GM12801 (cell line): Measurements from ENCODE around the gene MFAP2.

Source experiments
- TF ChIP-seq, protein P1 (sequence below): IDR thresholded peaks from one replicate; pipeline ENCODE4 v1.5.1; 2011; ENCODE audit warnings: control low read depth; ENCODE audit not compliant: insufficient read length; ENCODE audit errors: extremely low read depth

The MFAP2 gene

DNA sequence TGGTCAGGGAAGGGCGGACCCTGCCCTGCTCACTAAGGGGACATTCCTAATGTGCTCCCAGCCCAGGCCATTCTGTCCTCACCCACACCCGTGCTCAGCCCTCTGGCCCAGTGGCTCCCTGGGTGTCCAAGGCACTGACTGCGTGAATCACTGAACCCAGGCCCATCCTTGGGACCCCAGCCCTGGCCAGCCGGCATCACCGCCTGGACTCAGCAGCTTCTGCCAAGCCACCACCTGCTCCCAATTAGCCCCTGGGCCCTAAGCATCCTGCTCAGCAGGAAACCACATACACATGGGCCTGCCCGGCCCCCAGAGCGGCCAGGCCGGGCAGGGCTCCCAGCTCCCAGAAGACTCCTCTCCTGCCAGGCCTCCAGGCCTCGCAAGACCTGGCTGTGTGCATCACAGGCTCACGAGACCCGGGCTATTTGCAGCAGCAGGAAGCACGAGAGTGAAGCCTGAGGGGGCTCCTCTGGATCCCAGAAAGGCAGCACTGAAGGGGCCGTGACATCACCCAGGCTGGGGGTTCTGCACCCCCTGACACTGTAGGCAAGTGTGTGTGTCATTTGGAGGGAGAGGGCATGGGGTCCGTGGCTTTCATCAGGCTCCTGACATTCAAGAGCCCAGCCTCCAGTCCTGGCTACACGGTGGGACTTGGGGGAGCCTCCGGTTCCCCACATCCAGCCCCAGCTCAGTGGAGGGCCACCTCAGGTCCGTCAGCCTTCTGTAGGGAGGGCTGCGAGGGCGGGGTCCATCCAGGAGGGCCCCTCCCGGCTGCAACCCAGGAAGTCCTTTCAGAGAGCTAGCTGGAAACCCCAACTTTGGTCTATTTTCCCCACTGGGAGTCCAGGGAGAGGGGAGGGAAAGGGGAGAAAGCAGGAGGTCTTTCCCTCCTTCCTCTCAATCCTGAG lies 1.6 kb downstream of the MFAP2 start:
- TF ChIP-seq, protein P1, sequence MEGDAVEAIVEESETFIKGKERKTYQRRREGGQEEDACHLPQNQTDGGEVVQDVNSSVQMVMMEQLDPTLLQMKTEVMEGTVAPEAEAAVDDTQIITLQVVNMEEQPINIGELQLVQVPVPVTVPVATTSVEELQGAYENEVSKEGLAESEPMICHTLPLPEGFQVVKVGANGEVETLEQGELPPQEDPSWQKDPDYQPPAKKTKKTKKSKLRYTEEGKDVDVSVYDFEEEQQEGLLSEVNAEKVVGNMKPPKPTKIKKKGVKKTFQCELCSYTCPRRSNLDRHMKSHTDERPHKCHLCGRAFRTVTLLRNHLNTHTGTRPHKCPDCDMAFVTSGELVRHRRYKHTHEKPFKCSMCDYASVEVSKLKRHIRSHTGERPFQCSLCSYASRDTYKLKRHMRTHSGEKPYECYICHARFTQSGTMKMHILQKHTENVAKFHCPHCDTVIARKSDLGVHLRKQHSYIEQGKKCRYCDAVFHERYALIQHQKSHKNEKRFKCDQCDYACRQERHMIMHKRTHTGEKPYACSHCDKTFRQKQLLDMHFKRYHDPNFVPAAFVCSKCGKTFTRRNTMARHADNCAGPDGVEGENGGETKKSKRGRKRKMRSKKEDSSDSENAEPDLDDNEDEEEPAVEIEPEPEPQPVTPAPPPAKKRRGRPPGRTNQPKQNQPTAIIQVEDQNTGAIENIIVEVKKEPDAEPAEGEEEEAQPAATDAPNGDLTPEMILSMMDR: no peak

DNA sequence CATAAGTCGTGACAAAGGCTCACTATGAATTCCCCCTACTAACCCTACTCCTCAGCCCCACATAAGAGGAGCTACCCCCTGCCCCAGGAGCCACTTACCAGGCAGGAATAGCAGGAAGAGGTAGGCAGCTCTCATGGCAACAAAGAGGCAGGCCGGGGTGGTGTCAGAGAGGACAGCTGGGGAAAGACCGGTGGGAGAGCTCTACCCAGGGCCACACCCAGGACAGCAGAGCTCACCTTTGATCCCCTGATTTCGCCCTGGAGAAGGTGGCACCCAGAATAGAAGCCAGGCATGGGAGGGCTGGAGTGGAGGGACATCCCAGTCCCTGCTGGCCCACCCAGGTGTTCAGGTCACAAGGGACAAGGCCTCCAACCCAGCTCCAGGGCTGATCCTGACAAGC lies 2.3 kb downstream of the MFAP2 start:
- TF ChIP-seq, protein P1: no peak

DNA sequence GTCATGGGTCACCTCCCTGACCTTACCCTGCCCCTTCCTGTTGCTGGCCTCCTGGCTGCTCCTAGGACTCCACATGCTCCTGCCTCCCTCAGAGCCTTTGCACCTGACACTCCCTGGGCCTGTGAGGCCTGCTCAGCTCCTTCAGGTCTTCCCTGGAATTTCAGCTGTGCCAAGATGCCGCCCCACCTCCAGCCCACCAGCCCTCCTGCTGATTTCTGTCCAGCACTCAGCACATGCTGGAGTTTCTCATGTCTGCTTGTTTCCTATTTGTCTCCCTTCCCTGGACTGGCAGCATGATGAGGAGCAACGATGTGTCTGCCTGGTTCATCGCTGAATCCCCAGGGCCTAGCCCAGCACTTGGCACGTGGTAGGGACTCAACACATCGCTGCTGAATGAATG lies 3.0 kb downstream of the MFAP2 start:
- TF ChIP-seq, protein P1: no peak

DNA sequence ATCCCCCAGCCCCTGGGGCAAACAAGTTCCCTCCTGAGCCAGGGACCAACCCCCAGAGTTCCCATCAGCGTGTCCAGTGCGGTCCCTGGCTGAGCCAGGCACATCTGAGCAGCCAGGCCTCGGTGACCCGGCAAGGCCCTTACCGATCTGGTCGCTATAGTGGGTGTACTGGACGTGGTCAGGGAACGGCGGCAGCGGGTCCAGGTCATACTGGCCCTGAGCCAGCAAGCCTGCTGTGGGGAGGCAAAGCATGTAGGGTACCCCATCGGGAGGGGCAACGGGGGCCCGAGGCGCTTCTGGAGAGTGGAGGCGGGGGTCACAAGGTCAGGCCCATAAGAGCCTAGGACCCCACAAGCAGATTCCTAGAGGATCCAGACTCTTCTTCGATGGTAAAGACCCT lies 3.5 kb downstream of the MFAP2 start:
- TF ChIP-seq, protein P1: no peak

DNA sequence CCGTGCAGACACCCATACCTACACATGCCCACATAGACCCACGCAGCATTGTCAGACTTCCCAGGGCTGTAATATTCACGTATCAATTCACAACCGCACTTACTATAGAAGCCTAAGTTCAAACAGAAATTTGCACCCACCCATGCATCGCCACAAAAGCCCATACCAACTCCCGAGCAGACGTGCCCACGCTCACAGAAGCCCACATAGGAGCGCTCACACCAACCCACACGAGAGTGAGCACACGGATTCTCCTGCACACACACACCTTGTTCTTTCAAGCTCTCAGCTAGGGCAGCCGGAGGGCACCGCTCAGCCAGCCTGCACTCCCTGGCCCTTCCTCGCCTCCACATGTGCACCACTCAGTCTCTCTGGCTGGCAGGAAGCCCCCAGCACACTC lies 4.6 kb downstream of the MFAP2 start:
- TF ChIP-seq, protein P1: no peak

DNA sequence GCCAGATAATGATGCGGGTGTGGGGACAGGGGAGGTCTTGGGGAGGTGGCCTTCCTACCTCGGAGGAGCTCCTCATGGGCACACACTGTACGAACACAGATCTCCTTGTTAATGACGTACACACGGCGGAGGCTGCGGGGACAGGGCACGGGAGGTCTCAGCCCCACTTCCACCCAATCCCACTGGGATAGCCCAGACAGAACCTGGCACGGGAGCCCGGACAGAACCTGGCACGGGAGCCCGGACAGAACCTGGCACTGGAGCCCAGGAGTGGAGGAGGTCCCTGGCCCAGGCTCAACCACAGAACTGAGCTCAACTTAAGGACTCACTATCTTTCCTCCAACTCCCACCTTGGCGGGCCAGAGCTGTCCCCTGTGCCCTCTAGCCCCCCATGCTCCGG lies 5.2 kb downstream of the MFAP2 start:
- TF ChIP-seq, protein P1: no peak

DNA sequence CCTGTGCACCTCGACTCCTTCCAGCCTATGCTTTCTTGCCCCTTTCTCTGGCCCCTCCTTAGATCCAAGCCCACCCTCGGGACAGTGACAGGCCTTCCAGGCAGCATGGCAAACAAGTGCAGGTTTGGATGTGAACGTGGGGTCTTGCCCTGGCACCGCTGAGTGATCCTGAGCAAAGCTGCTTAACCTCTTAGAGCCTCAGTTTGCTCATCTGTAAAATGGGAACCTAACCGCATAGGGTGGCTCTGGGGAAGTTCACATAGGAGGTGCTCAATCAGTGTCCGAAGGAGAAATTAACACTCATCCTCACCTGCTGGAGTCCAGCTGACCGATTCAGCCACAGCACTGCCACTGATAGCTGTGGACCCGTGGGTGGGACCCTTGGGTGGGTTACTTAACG lies 7.2 kb downstream of the MFAP2 start:
- TF ChIP-seq, protein P1: no peak
